ENCODE measurements around the gene PCNX3. TPM values are rescaled to one million over a fixed set of nuclear protein-coding genes. Genes with fewer than 3 reads are reported as not detected.

PCNX3 gene
- total RNA-seq, 1 donor from 2014 or later: 61.8 TPM

DNA sequence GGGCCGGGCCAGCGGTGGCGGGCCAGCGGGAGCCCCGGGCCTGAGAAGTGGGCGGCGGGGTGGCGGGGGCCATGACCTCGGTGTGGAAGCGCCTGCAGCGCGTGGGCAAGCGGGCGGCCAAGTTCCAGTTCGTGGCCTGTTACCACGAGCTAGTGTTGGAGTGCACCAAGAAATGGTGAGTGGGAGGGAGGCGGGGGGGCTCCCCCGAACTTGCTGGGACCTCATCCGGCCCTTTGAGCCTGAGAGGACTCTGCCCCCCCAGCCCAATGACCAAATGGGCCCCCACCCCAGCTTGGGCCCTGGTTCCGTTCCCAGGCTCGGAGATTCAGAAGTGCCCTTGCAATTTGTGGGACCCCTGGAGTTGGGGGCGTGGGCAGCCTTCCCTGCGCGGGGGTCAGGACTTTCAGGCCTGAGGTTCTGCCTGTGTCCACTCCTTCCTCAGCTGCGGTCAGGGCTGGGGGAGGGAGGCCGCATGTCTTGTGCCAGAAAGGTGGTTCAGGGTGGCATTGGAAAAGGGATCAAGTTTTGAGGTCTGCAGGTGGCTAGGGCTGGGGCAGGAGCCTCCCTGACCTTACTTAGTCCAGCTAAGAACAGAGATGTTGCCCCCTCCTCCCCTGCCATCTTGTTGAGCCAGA is 39.2 kb upstream of the PCNX3 start:
- Mint-ChIP-seq H3K4me3 (peak overlapping the region; percentile 66), H3K4me1 (peaks cover 41% of the 10 kb centered on the region), H3K27me3 (ENCODE audit: low read depth) (peaks cover 9% of the 10 kb centered on the region), H3K9me3 (no peaks in the 10 kb centered on the region), H3K27ac (peak overlapping the region; percentile 25), H3K36me3 (peaks cover 3% of the 10 kb centered on the region)
- TF ChIP-seq, protein P1, sequence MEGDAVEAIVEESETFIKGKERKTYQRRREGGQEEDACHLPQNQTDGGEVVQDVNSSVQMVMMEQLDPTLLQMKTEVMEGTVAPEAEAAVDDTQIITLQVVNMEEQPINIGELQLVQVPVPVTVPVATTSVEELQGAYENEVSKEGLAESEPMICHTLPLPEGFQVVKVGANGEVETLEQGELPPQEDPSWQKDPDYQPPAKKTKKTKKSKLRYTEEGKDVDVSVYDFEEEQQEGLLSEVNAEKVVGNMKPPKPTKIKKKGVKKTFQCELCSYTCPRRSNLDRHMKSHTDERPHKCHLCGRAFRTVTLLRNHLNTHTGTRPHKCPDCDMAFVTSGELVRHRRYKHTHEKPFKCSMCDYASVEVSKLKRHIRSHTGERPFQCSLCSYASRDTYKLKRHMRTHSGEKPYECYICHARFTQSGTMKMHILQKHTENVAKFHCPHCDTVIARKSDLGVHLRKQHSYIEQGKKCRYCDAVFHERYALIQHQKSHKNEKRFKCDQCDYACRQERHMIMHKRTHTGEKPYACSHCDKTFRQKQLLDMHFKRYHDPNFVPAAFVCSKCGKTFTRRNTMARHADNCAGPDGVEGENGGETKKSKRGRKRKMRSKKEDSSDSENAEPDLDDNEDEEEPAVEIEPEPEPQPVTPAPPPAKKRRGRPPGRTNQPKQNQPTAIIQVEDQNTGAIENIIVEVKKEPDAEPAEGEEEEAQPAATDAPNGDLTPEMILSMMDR (IDR thresholded peaks at IDR 0.05; ENCODE audit: unreplicated experiment): no peak
- DNase-seq (ENCODE audit: low spot score in 2 of 2, unreplicated experiment in 2 of 2): no peak

DNA sequence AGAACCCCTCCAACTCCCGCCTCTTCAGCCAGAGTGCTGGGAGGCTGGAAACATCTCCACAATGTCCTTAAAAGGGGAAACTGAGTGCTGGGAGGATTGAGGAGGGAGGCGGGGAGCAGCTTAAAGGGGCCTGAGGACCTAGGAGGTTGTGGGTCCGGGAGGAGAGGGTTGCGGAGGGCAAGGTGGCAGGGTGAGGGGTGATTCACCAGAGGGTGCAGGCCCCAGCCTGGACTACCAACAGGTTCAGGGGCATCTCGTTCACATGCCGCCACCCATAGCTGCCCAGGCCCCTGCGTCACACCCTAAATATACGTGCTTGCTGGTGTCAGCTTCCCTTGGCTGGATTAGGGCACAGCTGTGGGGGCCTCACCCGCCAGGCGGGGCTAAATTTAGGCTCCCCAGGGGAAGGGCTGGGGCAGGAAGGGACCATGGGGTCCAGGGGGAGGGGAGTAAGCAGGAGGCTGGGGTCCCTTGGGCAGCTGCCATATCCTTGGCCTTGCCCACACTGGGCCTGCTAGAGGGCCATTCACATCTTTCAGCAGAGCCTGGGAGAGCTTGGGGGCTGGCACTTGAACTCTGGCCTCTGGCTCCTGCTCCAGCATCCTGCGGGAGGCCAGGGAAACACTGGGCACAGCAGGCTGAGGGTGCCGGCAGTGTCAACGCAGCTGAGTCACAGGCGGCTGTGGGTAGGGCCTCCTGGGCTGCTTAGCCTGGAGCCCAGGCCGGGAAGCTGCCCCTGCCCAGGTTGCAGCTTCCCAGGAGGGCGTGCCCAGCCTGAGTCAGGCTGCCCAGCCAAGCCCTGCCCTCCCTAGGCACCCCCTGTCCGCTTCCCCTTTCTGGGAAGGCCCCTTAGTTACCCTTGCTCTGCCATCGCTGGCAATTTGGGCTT is 38.5 kb upstream of the PCNX3 start:
- peak overlapping the region; percentile 25 for H3K27ac Mint-ChIP-seq
- no peak for DNase-seq (ENCODE audit: low spot score in 2 of 2, unreplicated experiment in 2 of 2)
- H3K4me3 Mint-ChIP-seq: peak overlapping the region; percentile 66
- peaks cover 7% of the 10 kb centered on the region for H3K36me3 Mint-ChIP-seq
- no peaks in the 10 kb centered on the region for H3K9me3 Mint-ChIP-seq
- peaks cover 33% of the 10 kb centered on the region for H3K4me1 Mint-ChIP-seq
- H3K27me3 Mint-ChIP-seq (ENCODE audit: low read depth): peaks cover 9% of the 10 kb centered on the region
- TF ChIP-seq, protein P1 (IDR thresholded peaks at IDR 0.05; ENCODE audit: unreplicated experiment): no peak

DNA sequence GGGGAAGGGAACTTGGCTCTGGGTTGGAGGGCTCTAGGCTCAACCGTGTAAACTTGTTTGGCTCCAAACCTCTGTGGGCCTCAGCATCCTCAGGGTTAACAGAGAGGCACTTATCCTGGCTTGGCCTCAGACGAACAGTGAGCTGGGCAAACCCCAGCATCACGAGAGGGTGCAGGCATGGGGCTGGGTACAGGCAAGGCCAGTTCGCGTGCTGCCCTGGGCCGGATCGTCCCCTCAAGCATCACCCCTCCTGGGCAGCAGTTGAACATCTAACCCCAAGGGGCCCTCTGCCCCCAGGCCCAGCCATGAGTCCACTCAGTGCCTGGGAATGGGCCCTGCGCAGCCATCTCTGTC is 37.8 kb upstream of the PCNX3 start:
- peaks cover 31% of the 10 kb centered on the region for H3K4me1 Mint-ChIP-seq
- TF ChIP-seq, protein P1 (IDR thresholded peaks at IDR 0.05; ENCODE audit: unreplicated experiment): no peak
- peaks cover 7% of the 10 kb centered on the region for H3K36me3 Mint-ChIP-seq
- H3K4me3 Mint-ChIP-seq: peak overlapping the region; percentile 26
- no peaks in the 10 kb centered on the region for H3K9me3 Mint-ChIP-seq
- H3K27me3 Mint-ChIP-seq (ENCODE audit: low read depth): peaks cover 9% of the 10 kb centered on the region
- H3K27ac Mint-ChIP-seq: no peak overlapping the region
- DNase-seq (ENCODE audit: low spot score in 2 of 2, unreplicated experiment in 2 of 2): no peak

DNA sequence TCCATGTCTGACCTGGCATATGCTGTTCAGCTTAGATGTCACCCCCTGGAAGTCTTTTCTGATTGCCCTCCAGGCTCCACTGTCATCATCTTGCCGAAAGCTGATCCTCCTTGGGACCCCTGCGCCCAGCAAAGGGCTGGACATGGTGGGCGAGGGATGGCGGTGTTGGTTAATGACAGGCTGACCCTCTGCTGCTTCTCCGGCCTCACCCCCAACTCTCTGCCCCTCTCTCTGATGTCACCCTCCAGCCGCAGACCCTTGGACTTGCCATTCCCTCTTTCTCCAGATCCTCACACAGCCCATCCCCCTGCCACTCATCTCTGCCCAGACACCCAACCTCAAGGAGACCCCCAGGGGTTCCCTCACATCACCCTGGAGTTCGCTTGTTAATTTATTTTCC is 37.4 kb upstream of the PCNX3 start:
- no peak overlapping the region for H3K27ac Mint-ChIP-seq
- H3K36me3 Mint-ChIP-seq: peaks cover 7% of the 10 kb centered on the region
- H3K4me3 Mint-ChIP-seq: peak overlapping the region; percentile 26
- no peaks in the 10 kb centered on the region for H3K9me3 Mint-ChIP-seq
- TF ChIP-seq, protein P1 (IDR thresholded peaks at IDR 0.05; ENCODE audit: unreplicated experiment): no peak
- DNase-seq (ENCODE audit: low spot score in 2 of 2, unreplicated experiment in 2 of 2): no peak
- H3K4me1 Mint-ChIP-seq: peaks cover 29% of the 10 kb centered on the region
- H3K27me3 Mint-ChIP-seq (ENCODE audit: low read depth): peaks cover 9% of the 10 kb centered on the region

DNA sequence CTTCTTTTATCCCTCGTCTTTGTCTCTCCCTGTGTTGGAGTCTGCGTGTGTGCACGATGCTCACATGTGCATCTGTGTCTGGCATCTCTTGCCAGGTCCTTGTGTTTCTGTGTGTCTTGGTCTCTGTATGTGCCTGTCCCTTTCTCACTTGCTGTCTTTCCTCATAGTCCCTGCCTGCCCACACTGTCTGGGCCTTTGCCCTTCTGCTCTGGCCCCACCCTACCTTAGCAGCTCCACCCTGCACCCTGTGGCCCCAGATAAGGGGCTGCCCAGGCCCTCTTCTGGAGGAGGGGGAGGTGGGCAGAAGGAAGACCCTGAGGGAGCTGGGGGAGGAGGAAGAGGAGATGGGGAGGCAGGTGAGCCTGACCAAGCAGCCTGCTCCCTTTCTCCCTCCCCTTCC is 36.9 kb upstream of the PCNX3 start:
- Mint-ChIP-seq H3K9me3 (no peaks in the 10 kb centered on the region), H3K27ac (peak overlapping the region; percentile 14), H3K27me3 (ENCODE audit: low read depth) (peaks cover 9% of the 10 kb centered on the region), H3K4me3 (no peak overlapping the region), H3K4me1 (peaks cover 25% of the 10 kb centered on the region), H3K36me3 (peaks cover 7% of the 10 kb centered on the region)
- DNase-seq (ENCODE audit: low spot score in 2 of 2, unreplicated experiment in 2 of 2): no peak
- TF ChIP-seq, protein P1 (IDR thresholded peaks at IDR 0.05; ENCODE audit: unreplicated experiment): no peak

Measured in mesothelial cell of epicardium (in vitro differentiated cells).